T-helper 1 cell treated with Interleukin-12 subunit alpha and Interleukin-12 subunit beta and Interleukin-4 antibody, amounts not matched to agents 30 μg/mL and 1 μg/mL, for 36 hours (primary cell): Measurements from ENCODE around the gene UBAC2.
A peak's percentile ranks its signal among the peaks of the same experiment; 100 is the strongest.

Experiments
- H3K27ac Mint-ChIP-seq: one replicate; pipeline ENCODE4 v1.8.0; 2021; ENCODE audit warnings: mild to moderate bottlenecking, mixed read lengths
- H3K27me3 Mint-ChIP-seq: one replicate; pipeline ENCODE4 v1.8.0; 2021; ENCODE audit warnings: low read depth, mixed read lengths
- H3K36me3 Mint-ChIP-seq: one replicate; pipeline ENCODE4 v1.8.0; 2021; ENCODE audit warnings: low read depth, mixed read lengths
- H3K4me1 Mint-ChIP-seq: one replicate; pipeline ENCODE4 v1.8.0; 2021; ENCODE audit warnings: low read depth, mixed read lengths
- H3K4me3 Mint-ChIP-seq: one replicate; pipeline ENCODE4 v1.8.0; 2021; ENCODE audit warnings: mild to moderate bottlenecking, moderate library complexity, mixed read lengths
- H3K9me3 Mint-ChIP-seq: one replicate; pipeline ENCODE4 v1.8.0; 2021; ENCODE audit warnings: mixed read lengths

Gene UBAC2

GRCh38 chr13:99289271-99289670, 88.6 kb downstream of the UBAC2 start:
- Mint-ChIP-seq H3K9me3 (no peaks in the 10 kb centered on the region), H3K27me3 (no peaks in the 10 kb centered on the region), H3K4me3 (no peak overlapping the region), H3K27ac (peak overlapping the region; percentile 8), H3K4me1 (peaks cover 45% of the 10 kb centered on the region), H3K36me3 (peaks cover 33% of the 10 kb centered on the region)

GRCh38 chr13:99289674-99290337, 89.2 kb downstream of the UBAC2 start:
- H3K9me3 Mint-ChIP-seq: no peaks in the 10 kb centered on the region
- H3K27me3 Mint-ChIP-seq: no peaks in the 10 kb centered on the region
- peaks cover 31% of the 10 kb centered on the region for H3K36me3 Mint-ChIP-seq
- H3K27ac Mint-ChIP-seq: peak overlapping the region; percentile 32
- no peak overlapping the region for H3K4me3 Mint-ChIP-seq
- H3K4me1 Mint-ChIP-seq: peaks cover 46% of the 10 kb centered on the region

GRCh38 chr13:99290894-99291293, 90.2 kb downstream of the UBAC2 start:
- peaks cover 55% of the 10 kb centered on the region for H3K4me1 Mint-ChIP-seq
- H3K27ac Mint-ChIP-seq: peak overlapping the region; percentile 15
- peaks cover 37% of the 10 kb centered on the region for H3K36me3 Mint-ChIP-seq
- H3K4me3 Mint-ChIP-seq: no peak overlapping the region
- H3K9me3 Mint-ChIP-seq: no peaks in the 10 kb centered on the region
- no peaks in the 10 kb centered on the region for H3K27me3 Mint-ChIP-seq

GRCh38 chr13:99293178-99293577, 92.5 kb downstream of the UBAC2 start:
- Mint-ChIP-seq H3K36me3 (peaks cover 38% of the 10 kb centered on the region), H3K4me3 (no peak overlapping the region), H3K27ac (no peak overlapping the region), H3K27me3 (no peaks in the 10 kb centered on the region), H3K4me1 (peaks cover 60% of the 10 kb centered on the region), H3K9me3 (no peaks in the 10 kb centered on the region)

DNA sequence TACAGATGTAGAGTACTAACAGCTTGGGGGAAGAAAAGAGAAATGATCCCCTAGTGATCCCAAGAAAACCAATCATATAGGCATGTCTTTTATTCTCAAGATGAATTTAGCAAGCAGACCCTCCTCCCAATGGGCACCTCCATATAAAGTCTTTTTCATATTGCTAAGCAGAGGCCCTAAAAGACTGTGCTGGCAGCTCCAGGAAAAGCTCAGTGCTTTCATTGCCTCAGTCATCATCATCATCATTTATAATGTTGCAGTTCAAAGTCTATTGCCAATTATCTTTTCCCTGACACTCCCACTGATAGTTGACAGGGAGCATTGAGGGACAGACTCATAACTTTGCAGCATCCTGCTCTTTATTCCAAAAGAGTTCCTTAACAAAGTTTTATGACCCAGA, 93.5 kb downstream of the UBAC2 start:
- Mint-ChIP-seq H3K9me3 (no peaks in the 10 kb centered on the region), H3K4me1 (peaks cover 55% of the 10 kb centered on the region), H3K27me3 (no peaks in the 10 kb centered on the region), H3K4me3 (no peak overlapping the region), H3K27ac (no peak overlapping the region), H3K36me3 (peaks cover 38% of the 10 kb centered on the region)

DNA sequence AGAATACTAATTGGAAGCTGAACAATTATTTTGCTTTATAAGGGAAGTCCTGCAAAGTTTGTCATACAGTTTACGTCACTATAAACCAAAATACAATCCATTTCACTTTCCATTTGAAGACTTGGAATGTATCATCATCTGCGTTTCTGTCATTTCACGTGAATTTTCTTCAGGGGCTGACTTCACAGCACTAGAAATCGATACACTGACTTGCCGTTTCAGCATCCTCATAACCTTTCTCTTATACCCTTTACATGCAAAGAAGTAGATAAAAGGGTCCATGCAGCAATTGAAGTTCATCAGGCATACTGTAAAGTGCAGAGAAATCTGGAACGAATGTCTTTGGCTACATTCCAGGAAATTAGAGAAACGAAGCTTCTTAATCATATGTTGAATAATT, 94.3 kb downstream of the UBAC2 start:
- no peaks in the 10 kb centered on the region for H3K9me3 Mint-ChIP-seq
- H3K4me1 Mint-ChIP-seq: peaks cover 53% of the 10 kb centered on the region
- H3K36me3 Mint-ChIP-seq: peaks cover 35% of the 10 kb centered on the region
- H3K27ac Mint-ChIP-seq: peak overlapping the region; percentile 71
- peak overlapping the region; percentile 36 for H3K4me3 Mint-ChIP-seq
- no peaks in the 10 kb centered on the region for H3K27me3 Mint-ChIP-seq

- Mint-ChIP-seq H3K4me3 (peak overlapping the region; percentile 59), H3K27ac (peak overlapping the region; percentile 71), H3K27me3 (no peaks in the 10 kb centered on the region), H3K4me1 (peaks cover 47% of the 10 kb centered on the region), H3K36me3 (peaks cover 32% of the 10 kb centered on the region), H3K9me3 (no peaks in the 10 kb centered on the region)
Measured at GRCh38 chr13:99295488-99296252, 95.0 kb downstream of the UBAC2 start.

GRCh38 chr13:99296398-99296797, 95.7 kb downstream of the UBAC2 start:
- Mint-ChIP-seq H3K27me3 (no peaks in the 10 kb centered on the region), H3K4me3 (peak overlapping the region; percentile 67), H3K36me3 (peaks cover 32% of the 10 kb centered on the region), H3K27ac (peak overlapping the region; percentile 80), H3K4me1 (peaks cover 44% of the 10 kb centered on the region), H3K9me3 (no peaks in the 10 kb centered on the region)

- H3K4me3 Mint-ChIP-seq: peak overlapping the region; percentile 62
- H3K9me3 Mint-ChIP-seq: no peaks in the 10 kb centered on the region
- peak overlapping the region; percentile 83 for H3K27ac Mint-ChIP-seq
- peaks cover 33% of the 10 kb centered on the region for H3K36me3 Mint-ChIP-seq
- H3K27me3 Mint-ChIP-seq: no peaks in the 10 kb centered on the region
- H3K4me1 Mint-ChIP-seq: peaks cover 51% of the 10 kb centered on the region
Measured at GRCh38 chr13:99297331-99297730, 96.7 kb downstream of the UBAC2 start.

DNA sequence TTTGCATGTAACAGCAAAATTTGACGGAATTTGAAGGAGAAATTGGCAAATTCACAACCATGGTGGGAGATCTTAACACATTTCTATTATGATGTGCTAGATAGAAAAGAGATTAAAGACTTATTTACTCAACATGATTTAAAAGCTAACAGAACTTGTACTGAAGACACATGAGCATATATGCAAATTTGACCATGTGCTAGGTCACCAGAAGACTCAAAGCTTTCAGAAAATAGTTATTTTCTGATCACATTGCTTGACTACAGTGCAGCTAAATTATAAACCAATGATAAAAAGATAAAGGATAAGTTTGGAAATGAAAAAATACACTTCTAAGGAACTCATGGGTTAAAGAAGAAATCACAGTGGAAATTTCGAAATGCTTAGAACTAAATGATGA, 97.4 kb downstream of the UBAC2 start:
- H3K4me1 Mint-ChIP-seq: peaks cover 55% of the 10 kb centered on the region
- H3K36me3 Mint-ChIP-seq: peaks cover 29% of the 10 kb centered on the region
- H3K9me3 Mint-ChIP-seq: no peaks in the 10 kb centered on the region
- H3K27me3 Mint-ChIP-seq: no peaks in the 10 kb centered on the region
- peak overlapping the region; percentile 62 for H3K4me3 Mint-ChIP-seq
- peak overlapping the region; percentile 83 for H3K27ac Mint-ChIP-seq

- Mint-ChIP-seq H3K36me3 (peaks cover 18% of the 10 kb centered on the region), H3K9me3 (no peaks in the 10 kb centered on the region), H3K4me3 (no peak overlapping the region), H3K27ac (peak overlapping the region; percentile 26), H3K4me1 (peaks cover 63% of the 10 kb centered on the region), H3K27me3 (no peaks in the 10 kb centered on the region)
Measured at GRCh38 chr13:99299256-99299919, 98.7 kb downstream of the UBAC2 start.

- Mint-ChIP-seq H3K36me3 (peaks cover 18% of the 10 kb centered on the region), H3K27ac (no peak overlapping the region), H3K9me3 (no peaks in the 10 kb centered on the region), H3K4me3 (no peak overlapping the region), H3K4me1 (peaks cover 68% of the 10 kb centered on the region), H3K27me3 (no peaks in the 10 kb centered on the region)
Measured at GRCh38 chr13:99299920-99300341, 99.3 kb downstream of the UBAC2 start.

DNA sequence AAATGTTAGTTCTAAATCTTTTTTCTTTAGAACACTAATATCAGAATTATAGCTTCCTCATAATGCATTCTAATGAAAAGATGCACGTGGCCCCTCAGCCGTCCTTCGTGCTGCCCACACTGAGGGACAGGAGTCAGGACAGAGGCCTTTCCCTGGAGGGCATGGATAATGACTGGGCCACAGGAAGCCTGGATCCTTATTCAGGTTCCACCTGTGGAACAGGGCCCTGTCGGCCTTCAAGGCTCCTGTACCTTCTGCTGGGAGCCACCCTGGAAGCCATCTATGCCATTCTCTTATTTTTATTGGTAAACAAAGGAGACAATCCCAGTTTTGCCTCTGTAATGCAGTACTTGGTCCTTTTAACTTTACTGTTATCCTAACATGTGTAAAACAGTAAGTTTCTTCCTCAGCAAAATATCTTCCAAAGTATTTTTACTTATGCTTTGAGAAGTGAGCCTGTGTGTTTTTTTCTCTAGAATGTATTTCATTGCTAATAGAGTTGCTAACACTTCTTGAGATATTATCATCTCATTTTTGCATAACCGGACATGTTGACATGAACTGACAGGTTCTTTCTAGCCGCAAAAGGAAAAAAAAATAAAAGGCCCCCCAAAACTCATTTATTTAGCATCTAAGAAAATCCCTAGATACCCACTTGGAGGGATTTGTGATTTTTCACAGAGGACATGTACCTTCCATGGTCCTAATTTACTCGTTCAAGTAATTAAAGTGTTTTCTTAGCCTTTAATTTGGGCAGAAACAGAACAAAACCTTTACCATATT, 100.6 kb downstream of the UBAC2 start:
- H3K27me3 Mint-ChIP-seq: no peaks in the 10 kb centered on the region
- H3K4me1 Mint-ChIP-seq: peaks cover 66% of the 10 kb centered on the region
- H3K9me3 Mint-ChIP-seq: no peaks in the 10 kb centered on the region
- peaks cover 10% of the 10 kb centered on the region for H3K36me3 Mint-ChIP-seq
- no peak overlapping the region for H3K27ac Mint-ChIP-seq
- no peak overlapping the region for H3K4me3 Mint-ChIP-seq

DNA sequence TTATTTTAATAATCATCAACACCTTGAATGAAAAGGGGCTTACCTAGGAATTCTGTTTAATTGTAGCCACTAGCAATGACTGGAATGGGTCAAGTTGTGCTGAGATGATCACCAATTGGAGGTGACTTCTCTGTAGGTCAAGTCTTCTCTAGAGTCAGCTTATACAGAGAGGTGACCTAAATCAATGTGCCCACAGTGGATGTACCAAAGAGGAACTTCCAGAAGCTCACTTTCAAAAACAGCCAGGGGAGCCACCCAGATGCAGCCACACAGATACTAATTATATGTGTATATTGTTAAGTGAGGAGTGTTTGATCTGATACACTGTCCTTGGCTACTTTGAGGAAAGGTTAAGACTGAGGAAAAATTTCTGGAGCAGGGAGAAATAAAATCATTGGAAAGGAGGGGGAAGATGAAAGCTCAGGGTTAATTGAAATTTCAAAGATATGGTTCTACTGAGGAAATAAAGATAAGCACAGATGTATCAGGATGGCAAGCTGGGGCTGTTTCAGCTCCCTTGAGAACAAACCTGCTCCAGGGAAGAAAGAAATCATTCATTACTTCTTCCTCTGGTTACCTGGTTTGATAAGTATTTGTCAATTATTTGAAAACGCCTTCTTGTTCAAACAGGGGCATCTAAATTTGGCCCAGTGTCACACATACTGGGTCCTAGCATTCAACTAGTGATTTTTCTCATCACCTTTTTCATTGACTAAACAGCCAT, 101.4 kb downstream of the UBAC2 start:
- H3K27me3 Mint-ChIP-seq: no peaks in the 10 kb centered on the region
- peaks cover 12% of the 10 kb centered on the region for H3K36me3 Mint-ChIP-seq
- peaks cover 68% of the 10 kb centered on the region for H3K4me1 Mint-ChIP-seq
- peak overlapping the region; percentile 65 for H3K4me3 Mint-ChIP-seq
- H3K27ac Mint-ChIP-seq: peak overlapping the region; percentile 67
- no peaks in the 10 kb centered on the region for H3K9me3 Mint-ChIP-seq
